GM11168 (cell line): Measurements from ENCODE around the gene SOCS6.

Experiments
- in situ Hi-C: fragments of 300-500 bp; cut with MboI; formaldehyde crosslinking; loops from one replicate; pipeline ENCODE4 v1.12.0; 2022; ENCODE audit warnings: low sequenced_read_pairs; ENCODE audit not compliant: unreplicated experiment

The SOCS6 gene

GRCh38 chr18:70377317-70377799 is 88.5 kb downstream of the SOCS6 start:
- in situ Hi-C loops: no loop called here

DNA sequence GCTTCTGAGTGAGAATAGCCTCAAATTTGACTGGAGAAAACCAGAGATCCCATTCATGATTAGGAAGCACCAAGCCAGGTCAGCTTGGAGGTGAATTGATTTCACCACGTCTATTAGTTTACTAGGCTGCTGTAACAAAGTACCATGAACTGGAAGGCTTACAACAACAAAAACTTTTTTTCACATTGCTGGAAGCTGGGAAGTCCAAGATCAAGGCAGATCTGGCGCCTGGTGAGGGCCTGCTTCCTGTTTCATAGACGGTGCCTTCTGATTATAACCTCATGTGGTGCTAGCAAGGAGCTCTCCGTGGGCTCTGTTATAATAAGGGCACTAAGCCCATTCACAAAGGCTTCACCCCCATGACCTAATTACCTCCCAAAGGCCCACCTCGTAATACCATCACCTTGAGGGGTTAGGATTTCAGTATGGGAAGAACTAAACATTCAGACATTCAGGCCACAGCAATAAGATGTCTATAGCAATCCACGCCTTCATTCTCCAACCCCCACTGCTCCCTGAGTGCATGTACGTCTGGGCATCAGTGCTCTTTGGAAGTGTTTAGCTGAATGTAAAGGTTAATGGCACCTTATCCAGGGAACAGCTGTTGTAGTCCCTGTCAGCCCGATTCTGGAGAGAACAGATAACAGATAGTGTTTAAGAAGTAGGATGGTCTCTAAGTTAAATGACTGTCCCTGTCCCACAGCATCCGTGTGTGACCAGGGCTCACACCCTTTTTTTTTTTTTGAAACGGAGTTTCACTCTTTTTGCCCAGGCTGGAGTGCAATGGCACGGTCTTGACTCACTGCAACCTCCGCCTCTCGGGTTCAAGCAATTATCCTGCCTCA is 89.2 kb downstream of the SOCS6 start:
- in situ Hi-C loops: no loop called here
